HUES6 (cell line): ENCODE measurements around the gene CCNDBP1.
"Not testable (repeated sequence)": the region's sequence is repeated elsewhere in the genome, so short reads cannot be mapped to it uniquely, and the experiment has no call there.

Experiments
- H3K27ac ChIP-seq: 2 replicates; pipeline ENCODE4 v1.7.0; 2013; ENCODE audit warnings: low read depth, mild to moderate bottlenecking, low read length, inconsistent platforms
- H3K27me3 ChIP-seq: 2 replicates; pipeline ENCODE4 v1.6.1; 2013; ENCODE audit warnings: low read length; ENCODE audit not compliant: control insufficient read depth, insufficient read depth
- H3K36me3 ChIP-seq: 2 replicates; pipeline ENCODE4 v1.6.1; 2013; ENCODE audit warnings: low read length; ENCODE audit not compliant: control insufficient read depth, insufficient read depth
- H3K4me1 ChIP-seq: 2 replicates; pipeline ENCODE4 v1.6.1; 2013; ENCODE audit warnings: low read length; ENCODE audit not compliant: control insufficient read depth, insufficient read depth
- H3K4me3 ChIP-seq: 2 replicates; pipeline ENCODE4 v1.5.1; 2013; ENCODE audit warnings: low read depth, low read length
- H3K9ac ChIP-seq: one replicate; pipeline ENCODE4 v1.6.1; 2013; ENCODE audit warnings: mild to moderate bottlenecking, low read length
- H3K9me3 ChIP-seq: 2 replicates; pipeline ENCODE4 v1.6.1; 2013; ENCODE audit warnings: low read depth, low read length; ENCODE audit not compliant: control insufficient read depth, insufficient read depth

The CCNDBP1 gene

DNA sequence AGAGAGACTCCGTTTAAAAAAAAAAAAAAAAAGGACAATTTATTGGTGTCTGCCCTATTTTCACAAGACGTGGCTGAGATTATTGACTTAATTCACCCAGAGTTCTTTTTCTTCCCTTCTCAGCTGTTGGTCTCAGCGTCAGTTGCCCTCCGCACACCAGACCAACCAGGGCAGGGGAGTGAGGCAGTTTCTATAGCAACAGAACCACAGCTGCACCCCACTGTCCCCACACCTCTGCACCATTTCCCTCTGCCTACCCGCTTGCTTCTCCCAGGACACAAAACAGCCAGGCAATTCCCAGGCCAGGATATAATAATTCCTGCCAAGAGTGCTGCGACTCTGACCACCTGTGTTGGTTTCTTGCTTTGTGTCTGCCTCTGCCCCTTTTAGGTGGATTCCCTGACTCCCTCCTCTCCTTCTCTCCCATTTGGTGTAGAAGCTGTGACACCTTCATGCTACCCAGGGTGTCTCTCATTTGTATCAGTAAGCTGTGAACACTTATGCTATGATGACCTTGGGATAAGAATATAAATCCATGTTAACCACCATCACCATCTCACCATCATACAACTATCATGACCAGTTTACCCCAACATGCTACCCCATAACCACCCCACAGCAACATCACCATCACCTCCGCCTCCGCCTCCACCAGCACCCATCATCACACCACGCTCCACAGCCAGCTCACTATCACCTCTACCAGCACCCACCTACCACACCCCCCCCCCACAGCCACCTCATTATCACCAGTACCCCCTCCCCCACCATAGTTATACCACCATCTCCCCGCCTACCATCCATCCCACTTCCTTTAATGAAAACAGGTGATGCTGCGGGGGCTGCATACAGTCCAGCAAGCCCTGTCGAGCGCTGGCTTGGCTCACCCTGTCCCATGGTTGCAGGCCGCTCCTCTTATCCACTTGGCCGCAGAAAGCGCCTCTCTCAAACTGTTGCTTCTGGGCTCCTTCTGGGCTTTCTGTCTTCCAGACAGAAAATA, 35.0 kb downstream of the CCNDBP1 start:
- Histone ChIP-seq H3K9ac (no peak overlapping the region), H3K9me3 (no peaks in the 10 kb centered on the region), H3K27ac (no peak overlapping the region), H3K36me3 (no peaks in the 10 kb centered on the region), H3K4me1 (peaks cover 3% of the 10 kb centered on the region; the same call in 1 of the 2 replicates), H3K4me3 (no peak overlapping the region), H3K27me3 (no peaks in the 10 kb centered on the region)

DNA sequence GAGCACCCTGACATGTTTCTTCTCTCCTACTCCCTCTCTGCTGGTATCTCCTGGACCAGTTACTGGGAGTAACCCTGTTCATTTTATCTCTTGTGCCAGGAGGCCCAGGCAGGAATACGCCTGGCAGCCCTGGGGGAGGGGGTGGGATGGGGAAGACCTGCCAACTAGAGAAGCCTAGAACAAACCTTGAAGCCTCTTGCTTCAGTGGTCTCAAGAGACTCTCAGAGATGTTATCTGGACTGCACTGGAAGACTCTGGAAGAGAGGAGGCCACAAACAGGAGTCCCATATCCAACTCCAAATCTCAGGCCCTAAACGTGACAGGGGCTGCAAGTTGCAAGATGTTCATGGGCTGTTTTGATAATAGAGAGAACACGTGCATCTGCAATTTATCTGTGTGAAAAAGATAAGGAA, 35.8 kb downstream of the CCNDBP1 start, which contains the start of gene EPB42:
Gene EPB42, minus strand, starts transcription at position 28 of the 413 bp plus-strand sequence. CDS start 193 bp downstream, outside the sequence.
- no peak within 1 kb of the TSS for H3K27ac ChIP-seq
- no peak within 1 kb of the TSS for H3K4me3 ChIP-seq
- H3K27me3 ChIP-seq: no peaks in the 10 kb centered on the region
- no peaks in the 10 kb centered on the region for H3K36me3 ChIP-seq
- H3K9ac ChIP-seq: no peak within 1 kb of the TSS
- H3K9me3 ChIP-seq: no peaks in the 10 kb centered on the region
- peaks cover 3% of the 10 kb centered on the region; the same call in 1 of the 2 replicates for H3K4me1 ChIP-seq

DNA sequence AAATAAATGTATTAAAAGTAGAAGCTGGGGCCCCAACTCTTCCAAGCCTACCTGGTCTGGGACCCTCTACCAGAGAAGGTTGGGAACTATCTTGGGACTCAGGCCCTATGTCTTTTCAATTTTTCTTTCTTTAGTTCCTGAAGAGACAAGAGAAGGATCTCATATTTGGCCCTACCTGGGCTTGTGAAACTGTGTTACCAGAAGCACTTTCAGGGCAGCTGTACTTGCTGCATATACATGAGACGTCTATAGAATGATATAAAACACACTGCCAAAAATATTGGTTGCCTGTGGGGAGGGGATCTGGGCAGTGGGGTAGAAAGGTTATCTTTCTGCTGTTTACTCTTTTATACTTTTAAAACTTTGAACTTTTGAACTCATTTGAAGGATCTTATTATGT, 36.2 kb downstream of the CCNDBP1 start:
- H3K27ac ChIP-seq: no peak overlapping the region
- peaks cover 3% of the 10 kb centered on the region; the same call in 1 of the 2 replicates for H3K4me1 ChIP-seq
- no peak overlapping the region for H3K4me3 ChIP-seq
- no peaks in the 10 kb centered on the region for H3K36me3 ChIP-seq
- H3K9ac ChIP-seq: no peak overlapping the region
- H3K9me3 ChIP-seq: no peaks in the 10 kb centered on the region
- H3K27me3 ChIP-seq: no peaks in the 10 kb centered on the region

DNA sequence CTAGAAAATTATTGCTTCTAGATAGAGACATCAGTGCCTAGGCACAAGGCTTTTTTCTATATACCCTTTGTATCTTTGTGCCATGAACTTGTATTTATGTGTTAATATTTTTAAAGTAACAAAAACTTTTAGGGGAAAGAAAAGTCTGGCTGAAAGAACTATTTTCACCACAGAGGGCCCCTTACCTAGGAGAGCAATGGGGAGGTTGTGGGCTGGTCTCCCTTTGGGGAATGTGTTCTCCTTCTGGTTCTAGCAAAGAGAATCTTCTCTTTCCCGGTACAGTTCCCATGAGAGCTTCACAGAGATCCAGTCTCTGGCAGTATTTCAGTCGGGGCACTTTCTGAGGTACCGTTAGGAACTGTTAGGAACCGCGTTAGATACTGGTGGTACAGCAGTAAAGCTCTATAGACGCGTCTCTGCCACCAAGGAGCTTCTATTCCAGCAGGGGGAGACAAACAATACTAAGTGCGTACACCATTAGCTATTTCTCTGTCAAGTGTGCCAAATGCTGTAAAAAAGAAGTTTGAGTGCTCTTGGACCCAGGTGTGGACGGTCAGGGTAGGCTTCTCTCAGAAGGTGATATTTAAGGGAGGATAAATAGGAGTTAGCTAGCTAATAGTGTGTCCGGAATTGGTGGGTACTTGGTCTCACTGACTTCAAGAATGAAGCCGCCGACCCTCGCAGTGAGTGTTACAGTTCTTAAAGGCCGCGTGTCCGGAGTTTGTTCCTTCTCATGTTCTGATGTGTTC, 40.2 kb downstream of the CCNDBP1 start:
- H3K4me3 ChIP-seq: no peak overlapping the region
- H3K36me3 ChIP-seq: no peaks in the 10 kb centered on the region

DNA sequence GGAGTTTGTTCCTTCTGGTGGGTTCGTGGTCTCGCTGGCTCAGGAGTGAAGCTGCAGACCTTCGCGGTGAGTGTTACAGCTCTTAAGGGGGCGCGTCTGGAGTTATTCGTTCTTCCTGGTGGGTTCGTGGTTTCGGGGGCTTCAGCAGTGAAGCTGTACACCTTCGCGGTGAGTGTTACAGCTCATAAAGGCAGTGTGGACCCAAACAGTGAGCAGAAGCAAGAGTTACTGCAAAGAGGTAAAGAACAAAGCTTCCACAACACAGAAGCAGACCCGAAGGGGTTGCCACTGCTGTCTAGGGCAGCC, 40.7 kb downstream of the CCNDBP1 start:
- H3K27ac ChIP-seq, H3K9me3 ChIP-seq, H3K36me3 ChIP-seq, H3K9ac ChIP-seq, H3K4me1 ChIP-seq, H3K4me3 ChIP-seq, H3K27me3 ChIP-seq: not testable (repeated sequence)

More for the DNA sequence above, 40.2 kb downstream of the CCNDBP1 start:
- H3K27ac ChIP-seq: no peak overlapping the region
- no peak overlapping the region for H3K9ac ChIP-seq
- no peaks in the 10 kb centered on the region for H3K27me3 ChIP-seq
- H3K4me1 ChIP-seq: no peaks in the 10 kb centered on the region
- H3K9me3 ChIP-seq: no peaks in the 10 kb centered on the region

DNA sequence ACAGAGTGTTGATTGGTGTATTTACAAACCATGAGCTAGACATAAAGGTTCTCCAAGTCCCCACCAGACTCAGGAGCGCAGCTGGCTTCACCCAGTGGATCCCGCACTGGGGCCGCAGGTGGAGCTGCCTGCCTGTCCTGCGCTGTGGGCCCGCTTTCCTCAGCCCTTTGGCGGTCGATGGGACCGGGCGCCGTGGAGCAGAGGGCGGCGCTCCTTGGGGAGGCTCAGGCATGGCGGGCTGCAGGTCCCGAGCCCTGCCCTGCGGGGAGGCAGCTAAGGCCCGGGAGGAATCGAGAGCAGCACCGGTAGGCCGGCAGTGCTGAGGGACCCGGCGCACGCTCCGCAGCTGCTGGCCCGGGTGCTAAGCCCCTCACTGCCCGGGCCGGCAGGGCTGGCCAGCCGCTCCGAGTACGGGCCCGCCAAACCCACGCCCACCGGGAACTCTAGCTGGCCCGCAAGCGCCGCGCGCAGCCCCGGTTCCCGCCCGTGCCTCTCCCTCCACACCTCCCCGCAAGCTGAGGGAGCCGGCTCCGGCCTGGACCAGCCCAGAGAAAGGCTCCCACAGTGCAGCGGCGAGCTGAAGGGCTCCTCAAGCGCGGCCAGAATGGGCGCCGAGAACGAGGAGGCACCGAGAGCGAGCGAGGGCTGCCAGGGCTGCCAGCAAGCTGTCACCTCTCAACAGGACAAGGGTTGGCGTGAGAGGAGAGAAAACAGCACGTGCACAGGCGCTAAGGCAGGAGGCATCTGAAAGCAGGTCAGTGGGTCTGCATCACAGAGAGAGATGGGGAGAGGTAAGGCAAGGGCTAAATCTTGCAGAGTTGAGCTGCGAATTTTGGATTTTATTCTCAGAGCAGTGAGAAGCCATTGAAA, 41.5 kb downstream of the CCNDBP1 start:
- Histone ChIP-seq H3K9me3 (no peaks in the 10 kb centered on the region), H3K27me3 (no peaks in the 10 kb centered on the region), H3K27ac (no peak overlapping the region), H3K36me3 (no peaks in the 10 kb centered on the region), H3K4me3 (no peak overlapping the region), H3K4me1 (peaks cover 2% of the 10 kb centered on the region; the same call in 1 of the 2 replicates), H3K9ac (no peak overlapping the region)

DNA sequence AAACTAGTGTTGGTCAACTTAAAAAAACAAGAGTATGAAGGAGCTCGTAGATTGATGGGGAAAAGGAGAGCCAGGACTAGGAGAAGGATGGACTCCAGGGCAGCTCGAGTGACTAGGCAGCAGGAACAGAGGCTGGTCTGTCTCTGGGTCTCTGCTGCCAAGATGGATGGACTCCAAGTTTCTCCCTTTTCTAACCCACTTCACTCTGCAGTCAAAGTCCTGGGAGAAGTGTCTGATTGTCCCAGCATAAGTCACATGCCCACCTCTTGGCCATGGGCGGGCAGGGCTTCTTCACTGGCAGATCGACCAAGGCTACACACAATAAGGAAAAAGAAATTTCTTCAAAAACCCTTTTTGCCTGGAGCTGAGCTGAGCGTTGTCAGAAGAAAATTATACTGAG, 44.8 kb downstream of the CCNDBP1 start:
- no peak overlapping the region for H3K4me3 ChIP-seq
- H3K9me3 ChIP-seq: no peaks in the 10 kb centered on the region
- peaks cover 2% of the 10 kb centered on the region; the same call in 1 of the 2 replicates for H3K4me1 ChIP-seq
- no peaks in the 10 kb centered on the region for H3K36me3 ChIP-seq
- no peak overlapping the region for H3K9ac ChIP-seq
- no peak overlapping the region for H3K27ac ChIP-seq
- no peaks in the 10 kb centered on the region; the same call in 1 of the 2 replicates for H3K27me3 ChIP-seq

DNA sequence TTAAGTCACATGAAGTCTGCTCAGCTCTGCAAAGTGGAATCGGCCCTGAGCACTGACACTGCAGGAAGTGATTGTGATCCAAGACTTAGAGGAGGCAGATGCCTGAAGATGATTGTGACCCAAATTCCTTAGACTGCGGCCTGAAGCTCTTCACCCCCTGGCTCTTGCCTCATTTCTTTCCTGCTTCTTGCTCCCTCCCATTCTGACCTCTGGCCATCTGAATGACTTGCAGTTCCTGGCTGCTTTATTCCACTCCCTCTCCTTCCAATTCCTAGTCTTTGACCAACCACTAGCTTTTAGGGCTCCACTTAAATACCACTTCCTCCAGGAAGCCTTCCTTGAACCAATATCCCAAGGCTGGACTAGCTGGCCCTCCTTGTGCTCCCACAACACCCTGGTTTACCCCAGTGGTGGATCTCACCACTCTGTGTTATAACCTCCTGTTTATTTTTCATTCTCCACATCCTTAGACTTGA, 45.5 kb downstream of the CCNDBP1 start:
- Histone ChIP-seq H3K9me3 (no peaks in the 10 kb centered on the region), H3K4me1 (peaks cover 2% of the 10 kb centered on the region; the same call in 1 of the 2 replicates), H3K9ac (no peak overlapping the region), H3K27me3 (no peaks in the 10 kb centered on the region; the same call in 1 of the 2 replicates), H3K36me3 (no peaks in the 10 kb centered on the region), H3K4me3 (no peak overlapping the region), H3K27ac (no peak overlapping the region)

DNA sequence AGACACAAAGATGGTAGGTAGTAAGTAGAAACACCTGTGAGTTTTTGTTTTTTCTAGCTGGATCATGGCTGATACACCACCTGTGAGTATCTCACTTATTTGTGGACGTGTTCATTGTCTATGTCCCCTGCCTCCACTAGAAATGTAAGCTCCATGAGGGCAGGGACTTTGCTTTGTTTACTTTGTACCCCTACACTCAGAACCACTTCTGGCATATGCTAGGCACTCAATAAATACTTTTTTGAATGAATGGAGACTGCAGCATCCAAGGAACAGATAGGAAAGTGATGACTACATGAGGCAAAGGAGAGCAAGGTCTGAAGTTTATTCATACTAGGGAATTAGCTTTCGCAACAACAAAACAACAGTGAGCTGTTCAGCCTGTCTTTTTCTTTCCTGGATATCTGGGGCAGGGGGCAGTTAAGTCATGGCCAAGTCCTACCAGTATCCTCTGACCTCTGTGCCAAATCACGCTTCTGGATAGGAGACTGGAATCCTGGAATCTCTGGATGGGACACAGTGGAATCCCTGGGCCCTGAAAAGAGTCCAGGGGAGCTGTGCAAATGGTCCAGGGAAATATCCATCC, 47.2 kb downstream of the CCNDBP1 start:
- Histone ChIP-seq H3K27ac (no peak overlapping the region), H3K9ac (no peak overlapping the region), H3K9me3 (no peaks in the 10 kb centered on the region), H3K27me3 (no peaks in the 10 kb centered on the region; the same call in 1 of the 2 replicates), H3K4me1 (peaks cover 2% of the 10 kb centered on the region; the same call in 1 of the 2 replicates), H3K4me3 (no peak overlapping the region), H3K36me3 (no peaks in the 10 kb centered on the region)

DNA sequence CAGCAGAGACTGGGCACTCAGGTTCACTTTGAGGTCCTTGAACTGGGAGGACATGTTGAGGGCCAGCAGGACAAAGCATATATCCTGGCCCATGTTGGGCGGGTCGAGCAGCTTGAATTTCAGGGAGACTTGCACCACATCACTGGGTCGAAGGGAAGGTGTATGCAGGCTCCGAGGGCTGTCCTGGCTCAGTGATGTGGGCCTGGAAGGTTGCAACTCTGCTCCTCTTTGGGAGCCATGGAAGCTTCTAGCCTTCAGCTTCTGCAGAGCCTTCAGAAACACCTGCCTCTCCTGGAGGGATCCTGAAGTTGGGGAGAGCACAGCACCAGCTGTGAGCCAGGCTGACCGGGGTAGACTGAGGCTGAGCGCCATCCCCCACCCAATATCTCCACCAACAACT, 50.3 kb downstream of the CCNDBP1 start:
- H3K9me3 ChIP-seq: no peaks in the 10 kb centered on the region
- peaks cover 2% of the 10 kb centered on the region; the same call in 1 of the 2 replicates for H3K4me1 ChIP-seq
- no peaks in the 10 kb centered on the region for H3K36me3 ChIP-seq
- no peak overlapping the region for H3K27ac ChIP-seq
- H3K4me3 ChIP-seq: no peak overlapping the region
- H3K9ac ChIP-seq: no peak overlapping the region
- no peaks in the 10 kb centered on the region; the same call in 1 of the 2 replicates for H3K27me3 ChIP-seq
